ENCODE results near the gene BOK.

The BOK gene

DNA sequence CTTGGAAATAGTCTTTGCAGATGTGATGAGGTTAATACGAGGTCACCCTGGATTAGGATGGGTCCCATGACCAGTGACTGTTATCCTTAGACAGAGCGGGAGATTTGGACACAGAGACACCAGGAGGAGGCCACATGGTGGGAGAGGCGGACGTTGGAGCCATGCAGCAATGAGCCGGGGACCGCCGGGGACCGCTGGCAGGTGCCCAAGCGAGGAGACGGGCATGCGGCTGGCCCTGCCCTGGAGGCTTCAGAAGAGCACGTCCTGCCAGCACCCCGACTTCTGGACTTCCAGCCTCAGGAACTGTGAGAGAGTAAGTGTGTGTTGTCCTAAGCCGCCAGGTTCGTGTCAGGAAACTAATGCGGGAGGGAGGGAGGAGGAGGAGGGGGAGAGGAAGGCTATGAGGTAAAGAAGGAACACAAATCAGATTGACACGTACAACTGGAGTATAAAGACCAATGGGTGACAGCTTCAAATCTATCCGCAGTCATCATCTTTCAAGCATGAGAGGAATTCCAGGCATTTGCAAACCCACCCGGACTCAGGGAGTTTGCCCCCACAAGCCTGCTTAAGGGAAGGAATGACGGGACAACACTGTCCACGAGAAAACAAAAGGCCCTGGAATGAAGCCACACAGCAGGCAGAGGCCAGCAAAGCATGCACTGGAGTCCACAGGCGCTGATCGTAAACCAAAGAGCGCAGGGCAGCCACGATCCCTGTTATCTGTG lies 11.6 kb upstream of the BOK start:
- Histone ChIP-seq H3K4me3 (ENCODE audit: low read depth in 1 of 5, low read length in 5 of 5) (peak overlapping the region in 1 of 5 donors; percentile 1), H3K27ac (ENCODE audit: low read depth, low read length) (no peak overlapping the region), H3K27me3 (ENCODE audit: control insufficient read depth in 5 of 5, insufficient read depth in 4 of 5, low read length in 5 of 5) (peaks cover 0 to 4% (median 0%) of the 10 kb centered on the region in 5 donors)

DNA sequence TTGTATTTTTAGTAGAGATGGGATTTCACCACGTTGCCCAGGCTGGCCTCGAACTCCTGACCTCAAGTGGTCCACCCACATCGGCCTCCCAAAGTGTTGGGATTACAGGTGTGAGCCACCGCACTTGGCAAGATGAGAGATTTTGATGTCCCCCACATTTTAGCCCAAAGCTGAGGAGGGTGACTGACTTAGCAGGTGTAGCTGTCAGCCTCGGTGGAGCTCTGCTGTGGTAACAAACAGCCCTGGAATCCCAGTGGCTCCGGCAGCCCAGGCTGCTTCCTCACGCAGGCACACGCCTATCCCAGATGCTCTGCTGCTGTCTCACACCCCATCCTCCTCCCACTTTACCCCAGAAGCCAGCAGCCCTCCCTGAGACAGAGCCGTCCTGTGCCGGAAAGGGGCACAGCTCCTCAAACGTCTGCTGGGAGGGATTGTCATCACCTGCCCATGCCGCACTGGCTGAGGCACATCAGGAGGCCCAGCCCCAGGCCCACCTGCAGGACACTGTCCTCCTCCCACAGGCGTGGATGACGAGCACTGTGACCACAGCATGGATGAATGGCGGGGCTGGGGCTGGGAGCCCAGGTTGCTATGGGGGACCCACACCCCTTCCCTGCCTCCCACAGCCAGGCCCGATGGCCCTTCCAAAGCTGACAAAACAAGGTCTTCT lies 10.6 kb upstream of the BOK start:
- Histone ChIP-seq H3K9ac (ENCODE audit: low read length in 5 of 5) (no peak overlapping the region), H3K36me3 (ENCODE audit: control insufficient read depth in 5 of 5, insufficient read depth in 5 of 5, low read length in 5 of 5) (no peaks in the 10 kb centered on the region), H3K4me1 (ENCODE audit: control insufficient read depth in 5 of 5, insufficient read depth in 5 of 5, low read length in 5 of 5) (peaks cover 9 to 49% (median 35%) of the 10 kb centered on the region in 5 donors), H3K27me3 (ENCODE audit: control insufficient read depth in 5 of 5, insufficient read depth in 4 of 5, low read length in 5 of 5) (peaks cover 0 to 4% (median 0%) of the 10 kb centered on the region in 5 donors), H3K27ac (ENCODE audit: low read depth, low read length) (no peak overlapping the region), H3K9me3 (ENCODE audit: control insufficient read depth in 5 of 5, low read length in 5 of 5) (no peaks in the 10 kb centered on the region), H3K4me3 (ENCODE audit: low read depth in 1 of 5, low read length in 5 of 5) (no peak overlapping the region)

More for the DNA sequence above, 11.6 kb upstream of the BOK start:
- Histone ChIP-seq H3K9ac (ENCODE audit: low read length in 5 of 5) (peak overlapping the region in 2 of 5 donors; percentile 0 to 23), H3K4me1 (ENCODE audit: control insufficient read depth in 5 of 5, insufficient read depth in 5 of 5, low read length in 5 of 5) (peaks cover 7 to 45% (median 25%) of the 10 kb centered on the region in 5 donors), H3K36me3 (ENCODE audit: control insufficient read depth in 5 of 5, insufficient read depth in 5 of 5, low read length in 5 of 5) (no peaks in the 10 kb centered on the region), H3K9me3 (ENCODE audit: control insufficient read depth in 5 of 5, low read length in 5 of 5) (no peaks in the 10 kb centered on the region)

DNA sequence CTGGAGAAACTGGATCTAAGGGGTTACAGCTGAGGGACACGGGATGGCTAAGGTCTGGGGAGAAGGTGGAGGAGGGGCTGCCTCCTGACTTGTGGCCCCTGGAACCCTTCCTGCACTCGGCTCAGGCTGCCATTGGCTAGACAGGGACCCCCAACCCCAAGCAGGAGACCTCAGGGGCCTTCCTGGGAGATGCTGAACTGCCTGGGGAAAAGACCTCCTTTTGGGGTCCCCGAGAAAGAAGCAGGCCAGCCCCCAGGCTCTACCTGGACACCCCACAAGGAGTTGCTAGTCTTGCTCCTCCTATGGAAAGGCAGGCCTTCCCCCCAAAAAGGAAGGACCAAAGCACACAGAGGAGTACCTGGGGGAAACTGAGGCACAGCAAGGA lies 10.1 kb upstream of the BOK start:
- peaks cover 9 to 52% (median 38%) of the 10 kb centered on the region in 5 donors for H3K4me1 ChIP-seq (ENCODE audit: control insufficient read depth in 5 of 5, insufficient read depth in 5 of 5, low read length in 5 of 5)
- peaks cover 0 to 4% (median 0%) of the 10 kb centered on the region in 5 donors for H3K27me3 ChIP-seq (ENCODE audit: control insufficient read depth in 5 of 5, insufficient read depth in 4 of 5, low read length in 5 of 5)
- H3K4me3 ChIP-seq (ENCODE audit: low read depth in 1 of 5, low read length in 5 of 5) = no peak overlapping the region
- H3K36me3 ChIP-seq (ENCODE audit: control insufficient read depth in 5 of 5, insufficient read depth in 5 of 5, low read length in 5 of 5) = no peaks in the 10 kb centered on the region
- H3K9me3 ChIP-seq (ENCODE audit: control insufficient read depth in 5 of 5, low read length in 5 of 5) = no peaks in the 10 kb centered on the region
- no peak overlapping the region for H3K9ac ChIP-seq (ENCODE audit: low read length in 5 of 5)
- H3K27ac ChIP-seq (ENCODE audit: low read depth, low read length) = no peak overlapping the region

DNA sequence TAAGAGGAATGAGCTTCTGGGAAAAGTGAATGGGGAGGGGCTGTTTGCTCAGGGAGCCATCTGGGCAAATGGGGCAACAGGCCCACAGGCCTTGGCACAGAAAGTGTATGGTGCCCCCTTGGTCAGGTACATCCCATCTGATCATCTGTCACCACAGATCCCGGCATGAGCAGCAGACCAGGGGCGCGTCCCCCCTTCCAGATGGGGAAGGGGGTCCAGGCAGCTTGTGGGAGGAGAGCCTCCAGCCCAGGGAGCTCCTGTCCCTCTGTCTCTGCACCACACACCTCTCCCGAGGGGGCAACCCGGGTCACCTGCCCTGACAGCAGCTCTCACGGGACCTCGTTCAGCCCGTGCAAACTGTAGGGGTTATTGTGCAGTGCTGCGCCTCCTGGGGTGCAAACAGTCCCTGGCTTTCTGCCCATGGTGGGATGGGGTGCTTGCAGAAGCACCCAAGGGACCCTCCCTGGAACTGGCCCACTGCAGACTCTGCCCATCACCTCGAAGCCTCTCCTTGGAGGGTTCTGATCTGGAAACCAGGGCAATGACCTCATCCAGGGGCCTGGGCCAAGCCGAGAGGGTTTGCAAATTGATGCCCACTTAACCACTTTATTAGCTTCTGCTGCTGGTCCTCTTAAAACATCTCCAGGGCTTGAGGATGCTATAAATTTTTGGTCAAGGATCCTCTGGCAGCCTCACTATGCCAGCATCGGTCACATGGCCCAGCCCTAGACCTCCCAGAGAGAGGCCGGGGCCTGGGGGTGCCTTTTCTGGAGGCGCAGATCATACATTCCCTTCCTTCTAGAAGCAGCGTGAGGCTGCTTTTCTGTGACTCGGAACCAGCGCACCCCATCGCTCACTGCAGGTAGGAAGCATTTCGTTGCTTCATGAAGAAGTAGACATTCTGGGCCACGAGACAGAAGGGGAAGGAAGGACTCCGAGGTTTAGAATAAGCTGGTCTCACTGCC lies 7.6 kb upstream of the BOK start:
- no peaks in the 10 kb centered on the region for H3K27me3 ChIP-seq (ENCODE audit: control insufficient read depth in 5 of 5, insufficient read depth in 4 of 5, low read length in 5 of 5)
- H3K4me3 ChIP-seq (ENCODE audit: low read depth in 1 of 5, low read length in 5 of 5) = no peak overlapping the region
- H3K9ac ChIP-seq (ENCODE audit: low read length in 5 of 5) = no peak overlapping the region
- H3K36me3 ChIP-seq (ENCODE audit: control insufficient read depth in 5 of 5, insufficient read depth in 5 of 5, low read length in 5 of 5) = no peaks in the 10 kb centered on the region
- H3K4me1 ChIP-seq (ENCODE audit: control insufficient read depth in 5 of 5, insufficient read depth in 5 of 5, low read length in 5 of 5) = peaks cover 14 to 71% (median 61%) of the 10 kb centered on the region in 5 donors
- peaks cover 0 to 2% (median 0%) of the 10 kb centered on the region in 5 donors for H3K9me3 ChIP-seq (ENCODE audit: control insufficient read depth in 5 of 5, low read length in 5 of 5)
- peak overlapping the region; percentile 67 for H3K27ac ChIP-seq (ENCODE audit: low read depth, low read length)

DNA sequence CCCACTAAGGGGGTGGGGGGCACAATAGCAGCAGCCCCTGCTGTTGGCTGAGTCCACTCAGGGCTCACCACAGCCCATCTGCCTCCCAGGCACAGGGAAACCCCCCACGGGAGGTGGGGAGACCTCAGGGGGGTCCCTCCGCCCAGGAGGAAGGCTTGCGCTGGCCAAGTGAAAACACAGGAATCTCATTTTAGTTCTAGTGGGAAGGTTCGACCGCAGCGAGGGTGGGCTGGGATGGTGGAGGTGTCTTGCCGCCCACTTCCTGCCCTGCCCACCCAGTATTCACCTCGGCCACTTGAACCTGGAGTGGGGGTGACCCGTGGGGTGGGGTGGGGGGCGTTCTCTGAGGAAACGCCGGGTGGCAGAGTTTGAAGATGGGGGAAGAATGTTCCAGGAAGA lies 6.9 kb upstream of the BOK start:
- Histone ChIP-seq H3K27ac (ENCODE audit: low read depth, low read length) (peak overlapping the region; percentile 67), H3K36me3 (ENCODE audit: control insufficient read depth in 5 of 5, insufficient read depth in 5 of 5, low read length in 5 of 5) (no peaks in the 10 kb centered on the region), H3K9me3 (ENCODE audit: control insufficient read depth in 5 of 5, low read length in 5 of 5) (peaks cover 0 to 5% (median 2%) of the 10 kb centered on the region in 5 donors), H3K4me1 (ENCODE audit: control insufficient read depth in 5 of 5, insufficient read depth in 5 of 5, low read length in 5 of 5) (peaks cover 14 to 70% (median 62%) of the 10 kb centered on the region in 5 donors), H3K4me3 (ENCODE audit: low read depth in 1 of 5, low read length in 5 of 5) (peak overlapping the region in 2 of 5 donors; percentile 43 to 59), H3K27me3 (ENCODE audit: control insufficient read depth in 5 of 5, insufficient read depth in 4 of 5, low read length in 5 of 5) (no peaks in the 10 kb centered on the region), H3K9ac (ENCODE audit: low read length in 5 of 5) (no peak overlapping the region)

DNA sequence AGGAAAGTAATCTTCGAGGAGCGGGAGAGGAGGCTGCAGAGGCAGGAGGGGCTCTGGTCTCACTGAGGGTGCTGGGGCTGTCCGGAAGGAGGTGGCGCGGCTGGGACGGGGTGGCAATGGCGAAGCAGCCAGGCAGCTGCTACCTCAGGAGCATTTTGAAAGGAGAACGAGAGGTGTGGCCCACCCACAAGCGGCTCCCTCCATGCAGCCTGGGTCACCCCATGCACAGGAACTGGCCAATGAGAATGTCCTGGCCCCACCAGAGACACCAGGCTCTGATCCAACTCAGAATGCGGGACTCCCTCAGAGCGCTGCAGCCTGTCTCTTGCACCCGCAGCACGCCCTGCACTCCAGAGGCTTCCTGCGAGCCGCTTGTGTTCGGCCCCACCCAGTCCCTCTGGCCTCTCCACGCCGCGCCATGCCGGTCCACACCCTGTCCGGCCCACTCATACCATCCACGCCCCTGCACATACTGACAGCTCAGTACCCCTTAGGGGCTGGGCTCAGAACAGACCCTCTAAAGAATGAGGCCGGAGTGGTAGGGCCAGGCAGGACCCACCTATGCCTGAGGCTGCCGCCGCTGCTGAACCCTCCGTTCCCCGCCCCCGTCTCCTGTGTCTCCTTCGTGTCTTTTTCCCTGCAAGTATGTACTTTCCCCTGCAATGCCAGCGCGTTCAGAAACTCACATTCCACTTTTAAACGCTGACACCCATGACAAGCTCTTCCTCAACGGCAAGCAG lies 6.4 kb upstream of the BOK start:
- Histone ChIP-seq H3K4me3 (ENCODE audit: low read depth in 1 of 5, low read length in 5 of 5) (peak overlapping the region; percentile 22 to 59 (median 50)), H3K27me3 (ENCODE audit: control insufficient read depth in 5 of 5, insufficient read depth in 4 of 5, low read length in 5 of 5) (no peaks in the 10 kb centered on the region), H3K27ac (ENCODE audit: low read depth, low read length) (peak overlapping the region; percentile 67), H3K9ac (ENCODE audit: low read length in 5 of 5) (peak overlapping the region in 1 of 5 donors; percentile 47), H3K36me3 (ENCODE audit: control insufficient read depth in 5 of 5, insufficient read depth in 5 of 5, low read length in 5 of 5) (no peaks in the 10 kb centered on the region), H3K4me1 (ENCODE audit: control insufficient read depth in 5 of 5, insufficient read depth in 5 of 5, low read length in 5 of 5) (peaks cover 10 to 65% (median 57%) of the 10 kb centered on the region in 5 donors), H3K9me3 (ENCODE audit: control insufficient read depth in 5 of 5, low read length in 5 of 5) (peaks cover 0 to 6% (median 5%) of the 10 kb centered on the region in 5 donors)

DNA sequence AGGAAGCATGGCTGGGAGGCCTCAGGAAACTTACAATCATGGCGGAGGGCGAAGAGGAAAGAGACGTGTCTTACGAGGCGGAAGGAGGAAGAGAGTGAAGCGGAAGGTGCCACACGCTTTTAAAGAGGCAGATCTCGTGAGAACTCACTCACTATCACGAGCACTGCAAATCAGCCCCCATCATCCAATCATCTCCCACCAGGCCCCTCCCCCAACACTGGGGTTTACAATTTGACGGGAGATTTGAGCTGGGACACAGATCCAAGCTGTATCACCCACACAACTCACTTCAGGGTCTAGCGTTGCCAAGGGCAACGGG lies 5.1 kb upstream of the BOK start:
- peaks cover 8 to 68% (median 61%) of the 10 kb centered on the region in 5 donors for H3K4me1 ChIP-seq (ENCODE audit: control insufficient read depth in 5 of 5, insufficient read depth in 5 of 5, low read length in 5 of 5)
- no peaks in the 10 kb centered on the region for H3K27me3 ChIP-seq (ENCODE audit: control insufficient read depth in 5 of 5, insufficient read depth in 4 of 5, low read length in 5 of 5)
- peak overlapping the region; percentile 55 for H3K27ac ChIP-seq (ENCODE audit: low read depth, low read length)
- H3K36me3 ChIP-seq (ENCODE audit: control insufficient read depth in 5 of 5, insufficient read depth in 5 of 5, low read length in 5 of 5) = no peaks in the 10 kb centered on the region
- no peak overlapping the region for H3K4me3 ChIP-seq (ENCODE audit: low read depth in 1 of 5, low read length in 5 of 5)
- H3K9me3 ChIP-seq (ENCODE audit: control insufficient read depth in 5 of 5, low read length in 5 of 5) = peaks cover 0 to 6% (median 5%) of the 10 kb centered on the region in 5 donors
- no peak overlapping the region for H3K9ac ChIP-seq (ENCODE audit: low read length in 5 of 5)

DNA sequence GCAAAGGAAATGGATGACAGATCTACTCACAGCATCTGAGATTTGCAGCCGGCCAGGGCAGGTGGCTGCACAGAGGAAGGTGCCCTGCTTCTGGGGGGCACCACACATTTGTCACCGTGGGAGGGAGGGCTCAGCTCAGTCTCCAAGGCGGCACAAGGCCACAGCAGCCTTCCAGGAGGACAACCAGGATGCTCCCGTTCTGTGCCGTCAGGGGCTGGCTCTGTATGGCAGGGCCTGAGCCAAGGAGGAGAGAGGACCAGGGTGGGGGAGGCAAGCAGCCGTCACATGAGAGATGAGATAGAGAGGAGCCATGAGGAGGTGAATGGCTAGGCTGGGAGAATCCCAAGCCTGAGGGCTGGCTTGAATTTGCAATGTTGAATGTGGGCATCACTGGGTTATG lies 4.6 kb upstream of the BOK start:
- Histone ChIP-seq H3K36me3 (ENCODE audit: control insufficient read depth in 5 of 5, insufficient read depth in 5 of 5, low read length in 5 of 5) (no peaks in the 10 kb centered on the region), H3K27ac (ENCODE audit: low read depth, low read length) (peak overlapping the region; percentile 55)

DNA sequence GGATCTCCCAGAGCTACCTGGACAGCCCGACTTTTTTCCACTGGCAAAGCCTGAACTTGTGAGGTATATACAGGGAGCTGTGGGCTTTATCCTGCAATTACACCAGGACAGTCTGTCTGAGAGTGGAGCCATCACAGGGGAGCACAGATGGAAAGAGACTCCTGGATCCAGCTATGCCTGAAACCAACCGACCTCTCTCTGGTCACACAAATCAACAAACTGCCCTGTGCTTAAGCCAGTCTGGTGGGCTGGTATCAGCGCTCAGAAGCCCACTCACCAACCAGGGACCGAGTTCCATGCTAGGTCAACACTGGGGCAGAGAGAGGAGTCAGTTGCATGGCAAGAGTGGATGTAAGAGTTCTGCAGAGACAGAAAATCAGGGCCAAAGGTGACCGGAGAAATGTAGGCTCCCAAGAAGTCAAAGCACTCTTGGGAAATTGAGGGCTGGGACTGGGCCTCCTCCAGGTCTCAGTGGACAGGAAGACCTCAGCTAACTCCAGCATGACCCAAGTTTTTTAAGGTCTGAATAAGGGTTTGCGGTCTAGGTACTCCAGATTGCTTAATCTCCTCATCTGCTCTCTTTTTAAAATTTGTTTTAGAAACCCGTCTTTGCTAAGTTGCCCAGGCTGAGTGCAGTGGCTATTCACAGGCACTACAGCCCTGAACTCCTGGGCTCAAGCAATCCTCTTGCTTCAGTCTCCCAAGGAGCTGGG lies 3.8 kb upstream of the BOK start:
- Histone ChIP-seq H3K4me1 (ENCODE audit: control insufficient read depth in 5 of 5, insufficient read depth in 5 of 5, low read length in 5 of 5) (peaks cover 6 to 70% (median 64%) of the 10 kb centered on the region in 5 donors), H3K36me3 (ENCODE audit: control insufficient read depth in 5 of 5, insufficient read depth in 5 of 5, low read length in 5 of 5) (no peaks in the 10 kb centered on the region), H3K27ac (ENCODE audit: low read depth, low read length) (peak overlapping the region; percentile 55), H3K27me3 (ENCODE audit: control insufficient read depth in 5 of 5, insufficient read depth in 4 of 5, low read length in 5 of 5) (no peaks in the 10 kb centered on the region), H3K9ac (ENCODE audit: low read length in 5 of 5) (peak overlapping the region in 1 of 5 donors; percentile 2), H3K4me3 (ENCODE audit: low read depth in 1 of 5, low read length in 5 of 5) (peak overlapping the region in 1 of 5 donors; percentile 42), H3K9me3 (ENCODE audit: control insufficient read depth in 5 of 5, low read length in 5 of 5) (peaks cover 0 to 6% (median 5%) of the 10 kb centered on the region in 5 donors)

More for the DNA sequence above, 4.6 kb upstream of the BOK start:
- Histone ChIP-seq H3K9me3 (ENCODE audit: control insufficient read depth in 5 of 5, low read length in 5 of 5) (peaks cover 0 to 6% (median 5%) of the 10 kb centered on the region in 5 donors), H3K27me3 (ENCODE audit: control insufficient read depth in 5 of 5, insufficient read depth in 4 of 5, low read length in 5 of 5) (no peaks in the 10 kb centered on the region), H3K4me3 (ENCODE audit: low read depth in 1 of 5, low read length in 5 of 5) (no peak overlapping the region), H3K9ac (ENCODE audit: low read length in 5 of 5) (no peak overlapping the region), H3K4me1 (ENCODE audit: control insufficient read depth in 5 of 5, insufficient read depth in 5 of 5, low read length in 5 of 5) (peaks cover 8 to 68% (median 61%) of the 10 kb centered on the region in 5 donors)

All from subcutaneous abdominal adipose tissue (tissue), 5 donors.